ENCODE data around the gene DNAI7.

The DNAI7 gene

DNA sequence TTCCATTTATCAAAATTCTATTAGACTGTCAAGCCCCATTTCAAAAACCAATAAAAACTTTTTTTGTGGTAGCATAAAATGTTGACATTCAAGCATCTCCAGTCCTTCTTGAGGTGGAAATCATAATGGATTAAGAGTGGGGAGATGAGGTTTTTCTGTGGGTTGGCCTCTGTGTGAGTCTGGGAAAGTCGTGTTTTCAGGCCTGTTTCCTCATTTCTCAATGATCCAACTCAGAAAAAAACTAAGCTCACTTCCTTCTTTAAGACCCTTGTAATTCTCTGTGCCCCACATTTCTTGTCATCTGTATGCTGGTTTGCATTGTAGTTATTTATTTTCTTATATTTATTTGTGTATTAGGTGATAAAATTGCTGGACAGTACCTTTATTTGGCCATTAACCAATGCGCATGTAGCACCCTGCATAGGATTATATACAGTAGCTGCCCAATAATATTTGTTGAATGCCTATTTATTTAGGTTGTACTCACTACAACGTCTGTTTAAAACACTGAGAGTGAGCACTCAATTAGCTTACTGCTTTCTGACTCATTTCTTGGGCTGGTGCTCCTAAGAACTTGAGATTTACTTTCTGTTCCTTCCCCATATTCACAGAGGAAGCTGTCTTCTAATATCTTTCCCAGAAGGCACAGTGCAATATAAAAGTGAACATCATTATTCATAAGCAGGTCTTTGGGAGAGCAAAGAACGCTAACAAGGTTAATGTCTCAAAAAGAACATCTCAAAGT, 121.9 kb downstream of the DNAI7 start:
- WGBS, 2 experiments (ENCODE audit: insufficient coverage in 2 of 2): 80% methylated on average over 1 of the region's 4 CpGs; no CpG with 5 or more reads in 1 of the 2 experiments
- Histone ChIP-seq H3K9me3 (ENCODE audit: control insufficient read depth, low read length) (no peaks in the 10 kb centered on the region), H3K4me3 (ENCODE audit: extremely low read depth, insufficient read depth, low read length, poor library complexity, severe bottlenecking) (no peak overlapping the region), H3K27ac (ENCODE audit: low read depth, low read length, severe bottlenecking) (no peak overlapping the region), H3K4me1 (ENCODE audit: control insufficient read depth, insufficient read depth, low read length, poor library complexity, severe bottlenecking) (no peaks in the 10 kb centered on the region), H3K36me3 (ENCODE audit: control insufficient read depth, insufficient read depth, low read length) (no peaks in the 10 kb centered on the region)

DNA sequence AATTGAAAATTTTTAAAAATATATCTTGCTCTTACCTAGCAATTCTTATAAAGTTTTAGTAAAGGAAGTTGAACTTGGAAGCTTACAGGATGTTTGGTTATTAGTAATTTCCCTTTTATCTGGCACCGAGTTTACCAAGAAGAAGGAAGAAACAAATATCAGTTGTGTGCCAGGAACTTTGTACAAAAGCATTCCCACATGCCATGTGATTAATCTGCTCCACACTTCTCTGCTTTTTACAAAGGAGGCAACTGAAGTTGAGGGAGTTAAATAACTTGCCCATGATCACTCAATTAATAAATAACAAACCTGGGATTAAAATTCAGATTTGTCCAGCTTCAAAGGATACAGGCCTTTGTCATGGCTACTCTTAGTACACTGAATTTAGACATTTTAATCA, 123.6 kb downstream of the DNAI7 start:
- no peak overlapping the region for H3K27ac ChIP-seq (ENCODE audit: low read depth, low read length, severe bottlenecking)
- H3K4me3 ChIP-seq (ENCODE audit: extremely low read depth, insufficient read depth, low read length, poor library complexity, severe bottlenecking): no peak overlapping the region
- WGBS, 2 experiments (ENCODE audit: insufficient coverage in 2 of 2): no CpG with 5 or more reads among the region's 1 CpG
- no peaks in the 10 kb centered on the region for H3K4me1 ChIP-seq (ENCODE audit: control insufficient read depth, insufficient read depth, low read length, poor library complexity, severe bottlenecking)
- no peaks in the 10 kb centered on the region for H3K9me3 ChIP-seq (ENCODE audit: control insufficient read depth, low read length)
- H3K36me3 ChIP-seq (ENCODE audit: control insufficient read depth, insufficient read depth, low read length): no peaks in the 10 kb centered on the region

DNA sequence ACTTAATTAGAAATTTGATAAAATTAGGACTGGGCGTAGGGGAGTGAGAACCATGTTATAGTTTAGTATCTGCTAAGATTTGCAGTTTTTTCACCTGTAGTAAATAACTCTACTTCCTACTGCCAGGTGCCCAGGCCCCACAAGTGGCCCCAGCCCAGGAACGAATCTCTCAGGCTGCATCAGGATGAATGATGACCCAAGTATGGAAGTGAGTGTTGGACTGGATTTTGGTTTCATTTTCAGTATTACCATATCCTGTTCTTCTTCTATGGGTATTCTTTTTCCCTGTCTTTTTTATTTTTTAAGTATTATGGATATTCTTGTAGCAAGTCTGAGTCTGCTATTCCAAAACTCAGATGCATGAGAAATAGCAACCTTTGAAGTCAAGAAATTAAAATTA, 125.7 kb downstream of the DNAI7 start:
- no peak overlapping the region for H3K27ac ChIP-seq (ENCODE audit: low read depth, low read length, severe bottlenecking)
- no peaks in the 10 kb centered on the region for H3K9me3 ChIP-seq (ENCODE audit: control insufficient read depth, low read length)
- no CpG with 5 or more reads among the region's 2 CpGs for WGBS, 2 experiments (ENCODE audit: insufficient coverage in 2 of 2)
- no peaks in the 10 kb centered on the region for H3K36me3 ChIP-seq (ENCODE audit: control insufficient read depth, insufficient read depth, low read length)
- no peak overlapping the region for H3K4me3 ChIP-seq (ENCODE audit: extremely low read depth, insufficient read depth, low read length, poor library complexity, severe bottlenecking)
- no peaks in the 10 kb centered on the region for H3K4me1 ChIP-seq (ENCODE audit: control insufficient read depth, insufficient read depth, low read length, poor library complexity, severe bottlenecking)

DNA sequence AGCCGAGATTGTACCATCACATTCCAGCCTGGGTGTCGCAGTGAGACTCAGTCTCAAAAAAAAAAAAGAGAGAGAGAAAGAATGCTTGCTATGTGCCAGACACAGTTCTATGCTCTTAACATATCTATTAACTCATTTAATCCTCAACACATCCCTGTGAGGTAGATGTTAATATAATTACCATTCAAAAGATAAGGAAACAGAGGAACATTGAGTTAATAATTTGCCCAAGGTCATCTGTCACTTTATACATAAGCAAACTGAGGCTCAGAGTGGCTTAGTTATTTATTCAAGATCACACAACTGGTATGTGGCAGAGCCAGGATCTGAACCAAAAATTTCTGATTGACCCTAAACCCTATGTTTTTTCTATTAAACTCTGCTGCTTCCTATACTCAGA, 129.9 kb downstream of the DNAI7 start:
- Histone ChIP-seq H3K27ac (ENCODE audit: low read depth, low read length, severe bottlenecking) (no peak overlapping the region), H3K4me3 (ENCODE audit: extremely low read depth, insufficient read depth, low read length, poor library complexity, severe bottlenecking) (no peak overlapping the region), H3K36me3 (ENCODE audit: control insufficient read depth, insufficient read depth, low read length) (no peaks in the 10 kb centered on the region), H3K4me1 (ENCODE audit: control insufficient read depth, insufficient read depth, low read length, poor library complexity, severe bottlenecking) (no peaks in the 10 kb centered on the region), H3K9me3 (ENCODE audit: control insufficient read depth, low read length) (no peaks in the 10 kb centered on the region)
- 88% methylated on average over 1 to 2 of the region's 2 CpGs for WGBS, 2 experiments (ENCODE audit: insufficient coverage in 2 of 2)

DNA sequence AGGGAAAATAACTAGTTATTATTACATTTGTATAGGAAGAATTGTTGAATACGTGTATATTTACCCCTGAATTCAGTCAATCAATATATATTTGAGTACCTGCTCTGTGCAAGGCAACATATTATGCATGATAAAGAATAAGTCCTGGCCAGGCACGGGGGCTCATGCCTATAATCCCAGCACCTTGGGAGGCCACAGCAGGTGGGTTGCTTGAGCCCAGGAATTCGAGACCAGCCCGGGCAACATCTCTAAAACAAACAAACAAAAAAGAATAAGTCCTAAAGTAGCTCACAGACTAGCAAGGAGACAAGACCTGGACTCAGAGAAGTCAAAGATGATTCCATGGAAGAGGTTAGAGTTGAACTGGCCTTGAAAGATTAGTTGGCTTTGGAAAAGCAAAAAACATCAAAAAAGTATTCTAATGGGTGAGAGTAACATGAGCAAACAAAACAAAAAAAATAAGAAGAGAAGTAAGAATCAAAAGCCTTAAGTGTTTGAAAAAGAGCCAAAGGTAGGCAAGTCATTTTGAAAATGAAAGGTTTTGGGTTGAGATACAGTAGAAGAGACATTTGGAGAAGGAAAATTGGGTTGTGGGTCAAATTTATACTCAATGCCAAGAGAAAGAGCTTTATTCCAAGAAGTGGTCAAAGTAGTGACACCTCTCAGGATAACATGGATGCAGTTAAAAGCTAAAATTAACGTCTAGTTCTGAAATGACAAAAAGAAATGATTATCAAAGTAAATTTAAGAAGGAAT, 130.9 kb downstream of the DNAI7 start:
- H3K9me3 ChIP-seq (ENCODE audit: control insufficient read depth, low read length): no peaks in the 10 kb centered on the region
- H3K4me1 ChIP-seq (ENCODE audit: control insufficient read depth, insufficient read depth, low read length, poor library complexity, severe bottlenecking): no peaks in the 10 kb centered on the region
- H3K4me3 ChIP-seq (ENCODE audit: extremely low read depth, insufficient read depth, low read length, poor library complexity, severe bottlenecking): no peak overlapping the region
- H3K27ac ChIP-seq (ENCODE audit: low read depth, low read length, severe bottlenecking): no peak overlapping the region
- WGBS, 2 experiments (ENCODE audit: insufficient coverage in 2 of 2): 40 to 100% methylated on average over 1 to 2 of the region's 5 CpGs
- H3K36me3 ChIP-seq (ENCODE audit: control insufficient read depth, insufficient read depth, low read length): no peaks in the 10 kb centered on the region

DNA sequence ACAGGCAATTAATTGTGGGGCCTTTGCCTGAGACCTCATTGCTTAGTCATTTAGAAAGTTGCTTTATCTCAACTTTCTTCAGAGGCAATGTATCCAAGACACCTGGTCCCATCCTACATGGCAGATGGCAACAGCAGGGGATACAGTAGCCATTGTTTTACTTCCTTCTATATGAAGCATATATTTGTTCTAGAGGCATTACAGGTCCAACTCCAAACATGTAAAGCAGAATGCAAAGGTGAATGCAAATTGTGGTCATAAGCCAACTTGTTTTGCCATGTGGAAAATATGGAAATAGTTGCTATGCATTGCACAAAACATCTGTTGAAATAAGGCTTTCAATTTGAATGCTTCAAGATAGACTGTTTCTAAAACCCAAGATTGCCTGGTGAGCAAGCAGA, 136.3 kb downstream of the DNAI7 start:
- Histone ChIP-seq H3K4me3 (ENCODE audit: extremely low read depth, insufficient read depth, low read length, poor library complexity, severe bottlenecking) (no peak overlapping the region), H3K4me1 (ENCODE audit: control insufficient read depth, insufficient read depth, low read length, poor library complexity, severe bottlenecking) (no peaks in the 10 kb centered on the region), H3K36me3 (ENCODE audit: control insufficient read depth, insufficient read depth, low read length) (no peaks in the 10 kb centered on the region), H3K27ac (ENCODE audit: low read depth, low read length, severe bottlenecking) (no peak overlapping the region), H3K9me3 (ENCODE audit: control insufficient read depth, low read length) (no peaks in the 10 kb centered on the region)
